Muscle of leg (tissue), 11 donors: ENCODE results near the gene KCNIP4. TPM values are rescaled to one million over a fixed set of nuclear protein-coding genes. Genes with fewer than 3 reads are reported as not detected.

Experiments
- DNase-seq: peaks from one replicate; pipeline ENCODE4 v3.0.0; 2013
- H3K27ac ChIP-seq: one replicate; pipeline ENCODE4 v1.5.1; 2013; ENCODE audit warnings: mild to moderate bottlenecking, low read length, control low read depth
- H3K27me3 ChIP-seq: one replicate; pipeline ENCODE4 v1.6.1; 2013; ENCODE audit warnings: low read length; ENCODE audit not compliant: control insufficient read depth, insufficient read depth
- H3K36me3 ChIP-seq: one replicate; pipeline ENCODE4 v1.6.1; 2013; ENCODE audit warnings: low read length; ENCODE audit not compliant: control insufficient read depth, insufficient read depth
- H3K4me1 ChIP-seq: one replicate; pipeline ENCODE4 v1.6.1; 2013; ENCODE audit warnings: low read length; ENCODE audit not compliant: control insufficient read depth, insufficient read depth
- H3K4me3 ChIP-seq: one replicate; pipeline ENCODE4 v1.5.1; 2013; ENCODE audit warnings: low read length, control low read depth
- H3K9me3 ChIP-seq: replicated peaks from 2 replicates; pipeline ENCODE4 v1.6.1; 2013; ENCODE audit warnings: low read depth, low read length; ENCODE audit not compliant: control insufficient read depth
- WGBS: methylation state at CpG from one replicate; pipeline ENCODE4 v1.1.5; 2013; ENCODE audit warnings: missing lambda C conversion rate; ENCODE audit not compliant: insufficient coverage; 5-methylcytosine and 5-hydroxymethylcytosine counted together
- polyA plus RNA-seq, 8 donors: library from polyadenylated mRNA; unstranded; fragments of 120-200 nt; gene quantifications; one replicate each; pipeline versions ENCODE4 v1.2.1 to v1.2.3, GENCODE V29; 2013; ENCODE audit warnings: inconsistent platforms in 1 of 8, low replicate concordance in 1 of 8; ENCODE audit not compliant: insufficient read length in 8 of 8, insufficient read depth in 1 of 8
- total RNA-seq: library from RNA; stranded (reverse); fragments of 120-200 nt; gene quantifications from one replicate; pipeline ENCODE4 v1.2.4, GENCODE V29; 2013

KCNIP4 gene
- total and polyA plus RNA-seq, 9 donors, result 0.44 to 2.8 (median 1.6) TPM

- Histone ChIP-seq H3K27me3 (no peaks in the 10 kb centered on the region), H3K27ac (no peak overlapping the region), H3K4me1 (no peaks in the 10 kb centered on the region), H3K9me3 (no peaks in the 10 kb centered on the region), H3K4me3 (no peak overlapping the region), H3K36me3 (no peaks in the 10 kb centered on the region)
- no peak for DNase-seq
- no CpG with 5 or more reads among the region's 2 CpGs for WGBS
These were observed 378.9 kb downstream of the KCNIP4 start for GRCh38 chr4:21569638-21570037.

GRCh38 chr4:21555083-21555482 lies 393.5 kb downstream of the KCNIP4 start:
- H3K4me1 ChIP-seq, result no peaks in the 10 kb centered on the region
- H3K9me3 ChIP-seq, result no peaks in the 10 kb centered on the region
- WGBS, result 78% methylated on average over 3 of the region's 3 CpGs
- no peak for DNase-seq
- H3K36me3 ChIP-seq, result no peaks in the 10 kb centered on the region
- H3K27ac ChIP-seq, result no peak overlapping the region
- H3K27me3 ChIP-seq, result no peaks in the 10 kb centered on the region
- H3K4me3 ChIP-seq, result no peak overlapping the region

GRCh38 chr4:21554500-21554899 lies 394.1 kb downstream of the KCNIP4 start:
- Histone ChIP-seq H3K27me3 (no peaks in the 10 kb centered on the region), H3K4me3 (no peak overlapping the region), H3K36me3 (no peaks in the 10 kb centered on the region), H3K27ac (no peak overlapping the region), H3K9me3 (no peaks in the 10 kb centered on the region), H3K4me1 (no peaks in the 10 kb centered on the region)
- WGBS, result 30% methylated on average over 3 of the region's 3 CpGs
- no peak for DNase-seq

DNA sequence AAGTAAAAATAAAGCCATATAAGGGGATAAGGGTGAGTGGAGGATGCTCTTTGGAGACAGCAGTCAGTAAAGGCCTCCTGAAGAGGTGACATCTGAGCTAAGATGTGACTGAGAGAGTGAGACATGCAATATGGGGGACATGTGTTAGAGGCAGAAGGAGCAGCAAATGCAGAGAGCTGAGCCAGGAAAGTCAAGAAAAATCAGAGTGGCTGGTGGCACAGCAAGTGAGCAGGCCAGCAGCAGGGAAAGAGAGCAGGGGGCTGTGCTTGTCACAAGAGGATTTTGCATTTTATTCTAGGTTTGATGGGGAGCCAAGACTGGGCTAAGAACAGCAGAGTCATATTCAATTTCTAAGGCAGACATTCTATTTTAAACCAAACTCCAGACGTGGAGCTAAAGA lies 394.5 kb downstream of the KCNIP4 start:
- Histone ChIP-seq H3K4me3 (no peak overlapping the region), H3K9me3 (no peaks in the 10 kb centered on the region), H3K27ac (no peak overlapping the region), H3K4me1 (no peaks in the 10 kb centered on the region), H3K36me3 (no peaks in the 10 kb centered on the region), H3K27me3 (no peaks in the 10 kb centered on the region)
- DNase-seq, result no peak
- WGBS, result no CpG with 5 or more reads among the region's 1 CpG

DNA sequence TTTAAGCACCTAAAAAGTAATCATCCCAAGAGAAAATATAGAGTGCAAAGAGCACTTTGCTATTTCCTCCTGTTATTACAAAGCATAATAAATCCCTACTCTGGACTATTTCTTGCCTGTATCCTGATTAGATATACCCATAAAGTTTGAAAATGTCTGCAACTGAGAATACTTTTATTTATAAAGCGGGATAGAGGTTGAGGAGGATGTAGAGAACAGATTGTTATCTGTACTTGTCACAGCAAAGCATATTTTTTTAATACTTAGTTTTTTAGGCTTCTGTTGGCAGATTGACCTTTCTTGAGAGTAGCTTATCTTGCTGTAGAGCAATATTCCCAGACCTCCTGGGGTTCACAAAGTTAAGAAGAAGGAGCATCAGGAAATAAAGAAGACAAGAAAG lies 396.1 kb downstream of the KCNIP4 start:
- no CpG with 5 or more reads among the region's 1 CpG for WGBS
- Histone ChIP-seq H3K4me3 (no peak overlapping the region), H3K36me3 (no peaks in the 10 kb centered on the region), H3K9me3 (no peaks in the 10 kb centered on the region), H3K27ac (no peak overlapping the region), H3K4me1 (no peaks in the 10 kb centered on the region), H3K27me3 (no peaks in the 10 kb centered on the region)
- DNase-seq, result no peak

GRCh38 chr4:21544955-21545354 lies 403.6 kb downstream of the KCNIP4 start:
- WGBS, result 83% methylated on average over 1 of the region's 3 CpGs
- no peak for DNase-seq
- no peak overlapping the region for H3K4me3 ChIP-seq

DNA sequence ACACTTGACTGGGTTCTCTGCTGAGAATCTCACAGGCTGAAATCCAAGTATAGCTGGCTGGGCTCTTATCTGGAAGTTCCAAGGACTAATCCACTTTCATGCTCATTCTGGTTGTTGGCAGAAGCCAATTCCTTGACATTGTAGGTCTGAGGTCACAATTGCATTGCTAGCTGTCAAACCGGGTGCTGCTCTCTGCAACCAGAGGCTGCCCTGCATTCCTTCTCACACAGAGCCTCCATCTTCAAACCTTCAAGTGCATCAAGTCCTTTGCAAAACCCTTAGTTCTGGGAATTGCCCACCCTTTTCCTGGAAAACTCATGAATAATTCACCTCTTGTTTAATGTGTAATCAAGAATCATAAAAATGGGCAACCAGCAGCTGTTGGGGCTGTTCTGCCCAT lies 404.2 kb downstream of the KCNIP4 start:
- H3K27me3 ChIP-seq, result no peaks in the 10 kb centered on the region
- H3K27ac ChIP-seq, result no peak overlapping the region
- no peaks in the 10 kb centered on the region for H3K36me3 ChIP-seq
- peak; percentile 6 for DNase-seq
- no peaks in the 10 kb centered on the region for H3K9me3 ChIP-seq
- WGBS, result 29% methylated on average over 1 of the region's 1 CpG
- H3K4me3 ChIP-seq, result no peak overlapping the region
- no peaks in the 10 kb centered on the region for H3K4me1 ChIP-seq

More at GRCh38 chr4:21544955-21545354, 403.6 kb downstream of the KCNIP4 start:
- no peaks in the 10 kb centered on the region for H3K4me1 ChIP-seq
- no peaks in the 10 kb centered on the region for H3K27me3 ChIP-seq
- no peaks in the 10 kb centered on the region for H3K9me3 ChIP-seq
- H3K36me3 ChIP-seq, result no peaks in the 10 kb centered on the region
- H3K27ac ChIP-seq, result no peak overlapping the region

DNA sequence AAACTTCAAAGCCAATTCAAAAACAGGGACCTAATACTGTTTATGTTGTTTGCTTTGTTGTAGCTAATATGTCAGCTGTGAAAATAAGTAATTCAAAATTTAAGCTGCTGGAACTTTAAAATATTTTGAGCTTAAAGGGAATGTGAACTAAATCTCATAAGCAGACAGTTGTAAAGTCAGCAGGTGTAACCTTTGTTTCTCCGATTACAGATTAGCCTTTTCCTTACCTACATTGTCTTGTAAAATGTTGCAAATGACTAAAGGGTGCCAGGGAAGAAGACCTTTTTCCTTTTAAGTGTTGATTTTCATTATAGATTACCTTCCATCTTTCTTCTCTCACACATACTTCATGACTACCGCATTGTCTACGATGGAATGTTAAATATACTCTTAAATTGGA lies 405.1 kb downstream of the KCNIP4 start:
- WGBS, result no CpG with 5 or more reads among the region's 3 CpGs
- Histone ChIP-seq H3K4me1 (no peaks in the 10 kb centered on the region), H3K36me3 (no peaks in the 10 kb centered on the region), H3K27ac (no peak overlapping the region), H3K9me3 (no peaks in the 10 kb centered on the region), H3K27me3 (no peaks in the 10 kb centered on the region), H3K4me3 (no peak overlapping the region)
- DNase-seq, result no peak

DNA sequence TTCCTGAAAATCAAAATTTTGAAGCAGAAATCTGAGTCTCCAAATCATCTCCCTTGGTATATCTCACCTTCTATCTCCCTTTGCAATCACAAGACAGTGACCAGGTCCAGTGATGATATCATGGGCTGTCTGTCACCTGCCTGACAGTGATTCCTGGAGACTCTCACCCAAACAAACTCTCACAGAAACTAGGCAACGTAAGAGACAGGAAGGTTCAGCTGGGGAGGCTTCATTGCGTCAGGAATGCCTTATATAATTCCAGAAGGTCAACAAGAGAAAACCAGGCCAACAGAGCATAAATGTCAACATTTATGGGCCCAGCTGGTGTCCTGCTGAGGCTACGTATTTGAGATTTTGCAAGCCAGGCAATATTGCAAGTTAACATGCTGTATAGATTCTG lies 412.7 kb downstream of the KCNIP4 start:
- Histone ChIP-seq H3K4me3 (no peak overlapping the region), H3K27me3 (no peaks in the 10 kb centered on the region), H3K27ac (no peak overlapping the region), H3K9me3 (no peaks in the 10 kb centered on the region), H3K36me3 (no peaks in the 10 kb centered on the region), H3K4me1 (no peaks in the 10 kb centered on the region)
- DNase-seq, result no peak
- no CpG with 5 or more reads among the region's 3 CpGs for WGBS

DNA sequence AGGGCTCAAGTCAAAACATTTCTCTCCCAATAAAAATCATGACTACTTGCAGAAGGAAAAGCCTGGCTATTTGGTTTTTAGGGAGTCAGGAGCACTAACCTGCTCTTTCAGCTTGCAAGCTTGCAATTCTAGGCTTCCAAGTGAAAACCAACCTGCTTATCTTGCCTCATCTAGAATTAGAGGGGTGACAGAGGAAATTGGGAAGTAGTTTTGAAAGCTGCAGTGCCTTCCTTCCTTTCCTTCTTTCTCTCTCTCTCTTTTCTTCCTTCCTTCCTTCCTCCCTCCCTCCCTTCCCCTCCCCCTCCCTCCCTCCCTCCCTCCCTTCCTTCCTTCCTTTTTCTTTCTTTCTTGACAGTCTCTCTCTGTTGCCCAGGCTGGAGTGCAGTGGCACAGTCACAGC lies 417.5 kb downstream of the KCNIP4 start:
- H3K27me3 ChIP-seq, result no peaks in the 10 kb centered on the region
- no peak overlapping the region for H3K4me3 ChIP-seq
- no peaks in the 10 kb centered on the region for H3K36me3 ChIP-seq
- H3K9me3 ChIP-seq, result no peaks in the 10 kb centered on the region
- no peaks in the 10 kb centered on the region for H3K4me1 ChIP-seq
- H3K27ac ChIP-seq, result no peak overlapping the region
- DNase-seq, result no peak

DNA sequence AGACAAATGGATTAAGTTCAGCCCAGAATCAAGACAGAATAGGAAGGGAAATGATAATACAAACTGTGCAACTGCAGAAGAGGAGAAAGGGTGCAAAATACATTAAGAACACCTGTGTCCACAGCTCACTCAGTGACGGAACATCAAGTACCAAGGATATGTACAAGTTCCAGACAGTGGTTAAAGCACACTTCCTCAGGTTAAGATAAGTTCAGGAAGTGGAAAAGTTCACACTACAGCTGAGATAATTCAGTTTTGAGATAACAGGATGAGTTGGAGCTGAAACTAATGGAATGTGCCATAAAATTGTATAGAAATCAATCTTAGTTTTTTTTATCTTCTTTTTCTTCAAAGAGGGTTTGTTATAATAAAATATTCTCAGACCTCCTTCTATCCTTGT lies 419.4 kb downstream of the KCNIP4 start:
- H3K4me1 ChIP-seq, result no peaks in the 10 kb centered on the region
- H3K36me3 ChIP-seq, result no peaks in the 10 kb centered on the region
- no peak overlapping the region for H3K27ac ChIP-seq
- no peak overlapping the region for H3K4me3 ChIP-seq
- no peak for DNase-seq
- no CpG with 5 or more reads among the region's 1 CpG for WGBS
- no peaks in the 10 kb centered on the region for H3K9me3 ChIP-seq
- no peaks in the 10 kb centered on the region for H3K27me3 ChIP-seq
